AG10803 (cell line): ENCODE data around the gene CCDC200.
"Not testable (repeated sequence)": the region's sequence is repeated elsewhere in the genome, so short reads cannot be mapped to it uniquely, and the experiment has no call there.

Source experiments
- DNase-seq: peaks from one replicate; pipeline ENCODE4 v3.0.0; 2010; ENCODE audit warnings: low read depth
- H3K4me3 ChIP-seq: 2 replicates; pipeline ENCODE4 v1.5.1; 2011; ENCODE audit warnings: mild to moderate bottlenecking, low read length, control low read depth
- CTCF ChIP-seq: conservative IDR thresholded peaks from 2 replicates; pipeline ENCODE4 v1.5.1; 2011; ENCODE audit warnings: mild to moderate bottlenecking, low read length, control low read depth, inconsistent platforms

Gene CCDC200

GRCh38 chr17:43210576-43210975 lies 17.8 kb downstream of the CCDC200 start:
- H3K4me3 ChIP-seq, result no peak overlapping the region
- no peak for DNase-seq

DNA sequence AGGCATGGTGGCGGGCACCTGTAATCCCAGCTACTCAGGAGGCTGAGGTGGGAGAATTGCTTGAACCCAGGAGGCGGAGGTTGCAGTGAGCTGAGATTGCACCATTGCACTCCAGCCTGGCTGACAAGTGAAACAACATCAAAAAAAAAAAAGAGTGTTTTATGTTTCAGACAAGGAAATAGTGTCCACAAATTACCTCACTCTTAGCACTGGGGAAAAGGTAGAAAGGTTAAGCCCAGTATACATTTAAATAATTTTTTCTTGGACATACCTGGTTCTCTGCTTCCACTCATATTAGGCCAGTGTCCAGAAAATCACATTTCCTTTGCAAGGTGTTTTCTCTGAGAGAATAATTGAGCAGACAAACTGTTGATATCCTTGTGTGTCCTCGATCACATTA lies 25.4 kb downstream of the CCDC200 start:
- DNase-seq, H3K4me3 ChIP-seq: not testable (repeated sequence)

More at GRCh38 chr17:43210576-43210975, 17.8 kb downstream of the CCDC200 start:
- no peak for TF ChIP-seq CTCF

GRCh38 chr17:43200127-43200526 lies 28.3 kb downstream of the CCDC200 start:
- no peak for TF ChIP-seq CTCF
- no peak for DNase-seq
- no peak overlapping the region for H3K4me3 ChIP-seq

DNA sequence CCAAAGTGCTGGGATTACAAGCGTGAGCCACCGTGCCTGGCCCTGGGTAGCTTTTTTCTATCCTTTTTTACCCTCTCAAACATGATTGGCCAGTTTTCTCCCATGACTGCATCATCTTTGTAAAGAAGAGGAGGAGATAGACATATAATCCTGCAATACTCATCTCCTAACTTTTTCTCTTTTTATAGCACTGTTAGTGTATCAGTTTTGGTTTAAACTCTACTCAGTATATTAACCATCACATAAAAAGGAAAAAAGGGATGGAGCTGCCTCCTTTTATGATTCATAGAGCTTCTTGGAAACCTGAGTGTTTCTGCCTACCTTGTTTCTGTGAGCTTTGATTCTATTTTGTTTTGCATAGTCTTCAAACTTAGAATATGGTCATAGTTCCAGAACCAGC lies 28.8 kb downstream of the CCDC200 start:
- no peak for DNase-seq
- TF ChIP-seq CTCF, result no peak
- H3K4me3 ChIP-seq, result no peak overlapping the region

DNA sequence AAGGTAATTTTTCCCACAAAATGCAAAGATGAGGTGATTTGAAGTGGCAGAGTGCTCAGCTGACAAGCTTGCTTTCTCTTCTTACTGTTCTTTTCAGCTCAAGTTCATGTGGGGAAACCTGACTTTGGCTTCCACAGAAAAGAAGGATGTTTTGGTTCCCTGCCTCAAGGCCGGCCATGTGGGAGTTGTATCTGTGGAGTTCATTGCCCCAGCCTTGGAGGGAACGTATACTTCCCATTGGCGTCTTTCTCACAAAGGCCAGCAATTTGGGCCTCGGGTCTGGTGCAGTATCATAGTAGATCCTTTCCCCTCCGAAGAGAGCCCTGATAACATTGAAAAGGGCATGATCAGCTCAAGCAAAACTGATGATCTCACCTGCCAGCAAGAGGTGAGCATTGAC lies 35.2 kb downstream of the CCDC200 start:
- TF ChIP-seq CTCF, result no peak
- no peak overlapping the region for H3K4me3 ChIP-seq
- DNase-seq, result no peak

DNA sequence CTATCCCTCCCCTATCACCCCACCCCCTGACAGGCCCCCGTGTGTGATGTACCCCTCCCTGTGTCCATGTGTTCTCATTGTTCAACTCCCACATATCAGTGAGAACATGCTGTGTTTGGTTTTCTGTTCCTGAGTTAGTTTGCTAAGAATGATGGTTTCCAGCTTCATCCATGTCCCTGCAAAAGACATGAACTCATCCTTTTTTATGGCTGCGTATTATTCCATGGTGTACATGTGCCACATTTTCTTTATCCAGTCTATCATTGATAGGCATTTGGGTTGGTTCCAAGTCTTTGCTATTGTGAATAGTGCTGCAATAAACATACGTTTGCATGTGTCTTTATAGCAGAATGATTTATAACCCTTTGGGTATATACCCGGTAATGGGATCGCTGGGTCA lies 41.8 kb downstream of the CCDC200 start:
- not testable (repeated sequence) for DNase-seq, H3K4me3 ChIP-seq

DNA sequence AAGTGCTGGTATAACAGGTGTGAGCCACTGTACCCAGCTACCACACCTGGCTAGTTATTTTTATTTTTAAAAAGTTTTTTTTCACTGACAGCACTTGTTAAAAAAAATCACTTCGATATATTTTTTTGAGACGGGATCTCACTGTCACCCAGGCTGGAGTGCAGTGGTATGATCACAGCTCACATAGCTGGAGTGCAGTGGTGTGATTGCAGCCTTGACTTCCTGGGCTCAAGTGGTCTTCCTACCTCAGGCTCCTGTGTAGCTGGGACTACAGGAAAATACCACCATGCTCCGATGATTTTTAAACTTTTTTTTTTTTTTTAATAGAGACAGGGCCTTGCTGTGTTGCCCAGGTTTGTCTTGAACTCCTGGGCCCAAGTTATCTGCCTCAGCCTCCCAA lies 44.5 kb downstream of the CCDC200 start:
- TF ChIP-seq CTCF, result no peak
- DNase-seq, result no peak
- H3K4me3 ChIP-seq, result no peak overlapping the region

DNA sequence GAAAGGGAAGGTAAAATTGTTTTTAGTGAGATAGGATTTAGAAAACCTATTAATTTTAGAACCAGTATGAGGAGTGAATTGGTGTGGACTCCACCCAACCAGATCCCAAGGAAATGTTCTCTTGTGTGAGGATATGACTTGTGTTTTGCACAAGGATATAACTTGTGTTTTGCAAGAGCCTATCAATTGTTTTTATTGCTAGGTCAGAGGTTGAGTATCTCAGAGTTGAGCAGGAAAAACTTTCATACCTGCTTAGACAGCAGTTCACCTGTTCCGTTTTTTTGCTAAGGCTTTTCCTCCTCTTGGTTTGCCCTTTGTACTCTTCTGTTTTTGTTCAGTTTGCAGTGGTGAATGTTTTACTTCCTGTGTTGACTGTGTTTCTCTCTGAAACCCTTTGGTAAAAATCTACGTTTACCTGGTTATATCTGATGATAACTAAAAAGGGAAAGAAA lies 52.3 kb downstream of the CCDC200 start:
- no peak for TF ChIP-seq CTCF
- DNase-seq, result no peak
- no peak overlapping the region for H3K4me3 ChIP-seq
